Activated naive CD8-positive, alpha-beta T cell treated with anti-CD3 and anti-CD28 coated beads, Interleukin-2, amount 10 ng/mL, durations not matched to agents 7 days and 5 days (primary cell): Measurements from ENCODE around the gene ADGRE1. TPM values are rescaled to one million over a fixed set of nuclear protein-coding genes. Genes with fewer than 3 reads are reported as not detected.

Experiments
- ATAC-seq: fragments of 150-1000 bp; cut with Tn5 transposase; one replicate; pipeline ENCODE4 v1.10.0; 2021; ENCODE audit warnings: low read depth, moderate library complexity
- POLR2A ChIA-PET: fragments of 350-600 bp; sonication (Branson Sonifier 250); formaldehyde crosslinking; loops from one replicate; lab custom pipeline; 2021; ENCODE audit warnings: antibody characterized with exemption; lab: Charles Lee
- DNase-seq: peaks from one replicate; pipeline ENCODE4 v3.0.0; 2021
- H3K27ac Mint-ChIP-seq: one replicate; pipeline ENCODE4 v1.8.0; 2022; ENCODE audit warnings: mild to moderate bottlenecking, mixed read lengths
- H3K27me3 Mint-ChIP-seq: one replicate; pipeline ENCODE4 v1.8.0; 2022; ENCODE audit warnings: mild to moderate bottlenecking, moderate library complexity, mixed read lengths
- H3K36me3 Mint-ChIP-seq: one replicate; pipeline ENCODE4 v1.8.0; 2021; ENCODE audit warnings: mild to moderate bottlenecking, mixed read lengths
- H3K4me1 Mint-ChIP-seq: one replicate; pipeline ENCODE4 v1.8.0; 2021; ENCODE audit warnings: mixed read lengths
- H3K4me3 Mint-ChIP-seq: one replicate; pipeline ENCODE4 v1.8.0; 2022; ENCODE audit warnings: mild to moderate bottlenecking, moderate library complexity, mixed read lengths
- H3K9me3 Mint-ChIP-seq: one replicate; pipeline ENCODE4 v1.8.0; 2021; ENCODE audit warnings: mixed read lengths
- total RNA-seq, 2 experiments: library from RNA; stranded (reverse); gene quantifications; one replicate each; pipeline ENCODE4 v1.2.3, GENCODE V29; 2021

The ADGRE1 gene
- 1 to 10 TPM in 1 of 2 experiments, under 1 TPM in 1; 0.83 to 1.0 TPM for total RNA-seq

- Mint-ChIP-seq H3K4me1 (peaks cover 41% of the 10 kb centered on the region), H3K4me3 (no peak within 1 kb of the TSS), H3K36me3 (peaks cover 15% of the 10 kb centered on the region)
Measured at GRCh38 chr19:6887316-6887715, at the start of gene ADGRE1. Gene ADGRE1 (plus strand): TSS chr19:6887579. CDS start chr19:6887609, 30 bp downstream.

GRCh38 chr19:6838062-6838655, 49.2 kb upstream of the ADGRE1 start:
- no peak for DNase-seq
- no peak for ATAC-seq
- H3K27ac Mint-ChIP-seq: peak overlapping the region; percentile 15
- POLR2A ChIA-PET: interaction anchor here (0.6 kb wide), 1 partner anchor 100 kb away, joined by 3 read pairs; no protein-coding TSS in a partner anchor
- peaks cover 35% of the 10 kb centered on the region for H3K36me3 Mint-ChIP-seq
- H3K4me3 Mint-ChIP-seq: no peak overlapping the region
- no peaks in the 10 kb centered on the region for H3K27me3 Mint-ChIP-seq
- peaks cover 23% of the 10 kb centered on the region for H3K4me1 Mint-ChIP-seq
- no peaks in the 10 kb centered on the region for H3K9me3 Mint-ChIP-seq

More at GRCh38 chr19:6887316-6887715, at the start of gene ADGRE1:
- peak within 1 kb of the TSS; percentile 39 for H3K27ac Mint-ChIP-seq
- POLR2A ChIA-PET: no interaction called here
- peaks cover 13% of the 10 kb centered on the region for H3K9me3 Mint-ChIP-seq
- no peaks in the 10 kb centered on the region for H3K27me3 Mint-ChIP-seq
- no peak for DNase-seq
- no peak for ATAC-seq

GRCh38 chr19:6842871-6843607, 44.3 kb upstream of the ADGRE1 start:
- Mint-ChIP-seq H3K9me3 (no peaks in the 10 kb centered on the region), H3K27ac (no peak overlapping the region), H3K4me1 (peaks cover 3% of the 10 kb centered on the region), H3K27me3 (no peaks in the 10 kb centered on the region), H3K36me3 (peaks cover 12% of the 10 kb centered on the region), H3K4me3 (no peak overlapping the region)
- POLR2A ChIA-PET: interaction anchor here (0.7 kb wide), 4 partner anchors 36 to 1156 kb away, joined by 6 to 10 read pairs (median 8); no protein-coding TSS in a partner anchor
- DNase-seq (peak; percentile 3), ATAC-seq (no peak)

GRCh38 chr19:6847828-6848200, 39.6 kb upstream of the ADGRE1 start:
- Mint-ChIP-seq H3K27me3 (no peaks in the 10 kb centered on the region), H3K9me3 (no peaks in the 10 kb centered on the region), H3K4me1 (no peaks in the 10 kb centered on the region), H3K4me3 (no peak overlapping the region), H3K27ac (no peak overlapping the region), H3K36me3 (peaks cover 21% of the 10 kb centered on the region)
- ATAC-seq (no peak), DNase-seq (peak; percentile 11)
- POLR2A ChIA-PET: no interaction called here

GRCh38 chr19:6848986-6849385, 38.4 kb upstream of the ADGRE1 start:
- H3K27ac Mint-ChIP-seq: no peak overlapping the region
- POLR2A ChIA-PET: interaction anchor here (0.6 kb wide), 1 partner anchor 388 kb away, joined by 3 read pairs; no protein-coding TSS in a partner anchor
- peaks cover 24% of the 10 kb centered on the region for H3K36me3 Mint-ChIP-seq
- ATAC-seq (no peak), DNase-seq (no peak)
- H3K4me1 Mint-ChIP-seq: no peaks in the 10 kb centered on the region
- H3K27me3 Mint-ChIP-seq: no peaks in the 10 kb centered on the region
- H3K9me3 Mint-ChIP-seq: no peaks in the 10 kb centered on the region
- H3K4me3 Mint-ChIP-seq: no peak overlapping the region

- H3K4me3 Mint-ChIP-seq: no peak overlapping the region
- H3K36me3 Mint-ChIP-seq: peaks cover 21% of the 10 kb centered on the region
- POLR2A ChIA-PET: no interaction called here
- no peak for DNase-seq
- no peak for ATAC-seq
- H3K27ac Mint-ChIP-seq: no peak overlapping the region
- H3K9me3 Mint-ChIP-seq: no peaks in the 10 kb centered on the region
- H3K27me3 Mint-ChIP-seq: no peaks in the 10 kb centered on the region
- H3K4me1 Mint-ChIP-seq: no peaks in the 10 kb centered on the region
Measured at GRCh38 chr19:6849876-6850275, 37.5 kb upstream of the ADGRE1 start.

GRCh38 chr19:6851359-6851758, 36.0 kb upstream of the ADGRE1 start:
- Mint-ChIP-seq H3K27ac (no peak overlapping the region), H3K4me3 (no peak overlapping the region), H3K36me3 (peaks cover 31% of the 10 kb centered on the region), H3K9me3 (no peaks in the 10 kb centered on the region), H3K4me1 (no peaks in the 10 kb centered on the region), H3K27me3 (no peaks in the 10 kb centered on the region)
- ATAC-seq (no peak), DNase-seq (no peak)
- POLR2A ChIA-PET: interaction anchor here (1.0 kb wide), 1 partner anchor 114 kb away, joined by 4 read pairs; the partner anchor contains the start of gene GPR108

GRCh38 chr19:6852001-6852400, 35.4 kb upstream of the ADGRE1 start:
- Mint-ChIP-seq H3K9me3 (no peaks in the 10 kb centered on the region), H3K36me3 (peaks cover 34% of the 10 kb centered on the region), H3K27ac (no peak overlapping the region), H3K27me3 (no peaks in the 10 kb centered on the region), H3K4me1 (no peaks in the 10 kb centered on the region), H3K4me3 (no peak overlapping the region)
- DNase-seq (no peak), ATAC-seq (no peak)
- POLR2A ChIA-PET: interaction anchor here (1.0 kb wide), 1 partner anchor 114 kb away, joined by 4 read pairs; the partner anchor contains the start of gene GPR108

- Mint-ChIP-seq H3K9me3 (no peaks in the 10 kb centered on the region), H3K27me3 (no peaks in the 10 kb centered on the region), H3K36me3 (peaks cover 36% of the 10 kb centered on the region), H3K27ac (no peak overlapping the region), H3K4me1 (no peaks in the 10 kb centered on the region), H3K4me3 (no peak overlapping the region)
- ATAC-seq (no peak), DNase-seq (no peak)
- POLR2A ChIA-PET: no interaction called here
Measured at GRCh38 chr19:6853868-6854267, 33.5 kb upstream of the ADGRE1 start.

GRCh38 chr19:6854758-6855157, 32.6 kb upstream of the ADGRE1 start:
- ATAC-seq: no peak
- H3K27me3 Mint-ChIP-seq: no peaks in the 10 kb centered on the region
- H3K9me3 Mint-ChIP-seq: no peaks in the 10 kb centered on the region
- POLR2A ChIA-PET: no interaction called here
- H3K36me3 Mint-ChIP-seq: peaks cover 33% of the 10 kb centered on the region
- no peak overlapping the region for H3K4me3 Mint-ChIP-seq
- no peaks in the 10 kb centered on the region for H3K4me1 Mint-ChIP-seq
- no peak for DNase-seq
- no peak overlapping the region for H3K27ac Mint-ChIP-seq

- Mint-ChIP-seq H3K4me3 (no peak overlapping the region), H3K4me1 (peaks cover 2% of the 10 kb centered on the region), H3K27ac (peak overlapping the region; percentile 31), H3K27me3 (no peaks in the 10 kb centered on the region), H3K9me3 (no peaks in the 10 kb centered on the region), H3K36me3 (peaks cover 24% of the 10 kb centered on the region)
- POLR2A ChIA-PET: interaction anchor here (0.7 kb wide), 2 partner anchors 92 to 159 kb away, joined by 4 read pairs; no protein-coding TSS in a partner anchor
- no peak for DNase-seq
- no peak for ATAC-seq
Measured at GRCh38 chr19:6856749-6857372, 30.5 kb upstream of the ADGRE1 start.

GRCh38 chr19:6861683-6862286, 25.6 kb upstream of the ADGRE1 start:
- H3K27ac Mint-ChIP-seq: peak overlapping the region; percentile 81
- DNase-seq (no peak), ATAC-seq (no peak)
- peak overlapping the region; percentile 32 for H3K4me3 Mint-ChIP-seq
- POLR2A ChIA-PET: interaction anchor here (1.4 to 2.1 kb wide), 3 partner anchors 89 to 123 kb away, joined by 3 to 10 read pairs (median 9); partner anchors contain the start of gene VAV1
- peaks cover 17% of the 10 kb centered on the region for H3K4me1 Mint-ChIP-seq
- no peaks in the 10 kb centered on the region for H3K27me3 Mint-ChIP-seq
- no peaks in the 10 kb centered on the region for H3K9me3 Mint-ChIP-seq
- H3K36me3 Mint-ChIP-seq: peaks cover 6% of the 10 kb centered on the region

- Mint-ChIP-seq H3K27ac (peak overlapping the region; percentile 78), H3K4me3 (peak overlapping the region; percentile 82), H3K27me3 (no peaks in the 10 kb centered on the region), H3K4me1 (peaks cover 17% of the 10 kb centered on the region), H3K9me3 (no peaks in the 10 kb centered on the region), H3K36me3 (no peaks in the 10 kb centered on the region)
- peak; percentile 84 for ATAC-seq
- POLR2A ChIA-PET: interaction anchor here (0.7 to 2.1 kb wide), 5 partner anchors 90 to 439 kb away, joined by 3 to 23 read pairs (median 9); partner anchors contain the start of genes GPR108, KHSRP, TRIP10 and VAV1
- peak; percentile 88 for DNase-seq
Measured at GRCh38 chr19:6862673-6863078, 24.7 kb upstream of the ADGRE1 start.
